ENCODE data around the gene KLB. TPM values are rescaled to one million over a fixed set of nuclear protein-coding genes. Genes with fewer than 3 reads are reported as not detected.

KLB gene
- polyA plus RNA-seq, 1 experiment, result not detected

GRCh38 chr4:39497909-39498726, 91.4 kb downstream of the KLB start:
- DNase-seq (ENCODE audit: low read depth), result no peak
- Histone ChIP-seq H3K4me3 (ENCODE audit: low read depth, low read length) (no peak overlapping the region), H3K36me3 (ENCODE audit: control insufficient read depth, insufficient read depth, low read length) (peaks cover 2% of the 10 kb centered on the region), H3K27me3 (ENCODE audit: control insufficient read depth, insufficient read depth, low read length) (no peaks in the 10 kb centered on the region)
- ChIA-PET CTCF (no interaction called here), POLR2A (no interaction called here)
- TF ChIP-seq CTCF (IDR thresholded peaks at IDR 0.05; ENCODE audit: insufficient read depth, low read depth, low read length), result no peak

- H3K27me3 ChIP-seq (ENCODE audit: control insufficient read depth, insufficient read depth, low read length), result no peaks in the 10 kb centered on the region
- DNase-seq (ENCODE audit: low read depth), result no peak
- no peak for TF ChIP-seq CTCF (IDR thresholded peaks at IDR 0.05; ENCODE audit: insufficient read depth, low read depth, low read length)
- ChIA-PET CTCF (no interaction called here), POLR2A (no interaction called here)
- H3K4me3 ChIP-seq (ENCODE audit: low read depth, low read length), result no peak overlapping the region
- H3K36me3 ChIP-seq (ENCODE audit: control insufficient read depth, insufficient read depth, low read length), result peaks cover 6% of the 10 kb centered on the region
These were observed 91.9 kb downstream of the KLB start for GRCh38 chr4:39498727-39499020.

Small RNAs within 50 kb of the gene (small RNA-seq; reads per million reads assigned to genes)
- not detected for gene MIR5591 (ENCODE audit: insufficient read length, low read depth, low replicate concordance)
- gene RF00019 (ENCODE audit: insufficient read length, low read depth, low replicate concordance), result not detected
- gene RNU6-887P (ENCODE audit: insufficient read length, low read depth, low replicate concordance), result not detected

Other genes with a start within 250 kb of the KLB start
- gene WDR19, start 224.4 kb upstream of the KLB start, polyA plus RNA-seq (2011; rRNA removed), result 21.4 and 30.2 TPM in 2 replicates
- 18.1 and 32.6 TPM in 2 replicates for gene RFC1, start 40.6 kb upstream of the KLB start, polyA plus RNA-seq (2011; rRNA removed)
- gene RPL9, start 52.0 kb downstream of the KLB start, polyA plus RNA-seq (2011; rRNA removed), result 458 and 1,469 TPM in 2 replicates
- gene LIAS, start 52.1 kb downstream of the KLB start, polyA plus RNA-seq (2011; rRNA removed), result 5.1 and 8.0 TPM in 2 replicates
- gene UGDH, start 120.5 kb downstream of the KLB start, polyA plus RNA-seq (2011; rRNA removed), result 27.9 and 55.4 TPM in 2 replicates
- 25.4 and 41.9 TPM in 2 replicates for gene SMIM14, start 231.9 kb downstream of the KLB start, polyA plus RNA-seq (2011; rRNA removed)